Inflammatory macrophage treated with lipopolysaccharide for 1 hour (primary cell): ENCODE measurements around the gene DDB1.

Experiments
- DNase-seq, 2 donors: peaks; one replicate each; pipeline ENCODE4 v3.0.0-alpha.2; 2020 to 2022

DDB1 gene

GRCh38 chr11:61293867-61294716 lies 38.8 kb downstream of the DDB1 start:
- DNase-seq: peak; percentile 33 to 38

- no peak for DNase-seq
These were observed 40.5 kb downstream of the DDB1 start for GRCh38 chr11:61292356-61292755.

- no peak for DNase-seq
These were observed 41.8 kb downstream of the DDB1 start for GRCh38 chr11:61290905-61291690.

DNA sequence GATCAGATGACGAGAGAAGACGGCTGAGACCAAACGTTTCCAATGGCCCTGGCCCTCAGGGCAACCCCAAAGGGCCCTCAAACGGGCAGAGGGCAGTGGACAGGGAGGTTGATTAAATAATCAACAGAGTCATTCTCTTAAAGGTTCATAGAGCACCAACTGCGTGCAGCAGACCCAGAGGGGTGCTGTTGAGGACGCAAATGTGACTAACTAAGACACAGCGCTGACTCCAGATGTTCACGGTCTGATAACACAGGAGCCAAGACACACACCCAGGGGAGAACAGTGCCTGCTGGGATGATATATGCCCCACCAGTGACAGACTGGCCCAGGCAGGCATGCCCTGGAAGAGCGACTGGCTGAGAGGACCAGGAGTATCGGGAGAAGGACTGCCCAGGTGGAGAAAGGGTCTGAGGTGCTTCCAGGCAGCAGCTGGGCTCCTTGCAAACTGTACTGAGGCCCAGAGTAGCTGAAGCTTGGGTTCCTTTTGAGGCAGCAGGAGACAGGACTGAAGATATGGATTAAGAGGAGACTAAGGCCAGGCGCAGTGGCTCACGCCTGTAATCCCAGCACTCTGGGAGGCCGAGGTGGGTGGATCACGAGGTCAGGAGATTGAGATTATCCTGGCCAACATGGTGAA lies 45.4 kb downstream of the DDB1 start:
- DNase-seq: no peak

GRCh38 chr11:61283613-61284012 lies 49.3 kb downstream of the DDB1 start:
- peak in 1 of 2 donors; percentile 29 for DNase-seq

GRCh38 chr11:61281581-61282250 lies 51.2 kb downstream of the DDB1 start:
- peak in 1 of 2 donors; percentile 25 for DNase-seq

GRCh38 chr11:61280883-61281580 lies 51.9 kb downstream of the DDB1 start:
- no peak for DNase-seq

DNA sequence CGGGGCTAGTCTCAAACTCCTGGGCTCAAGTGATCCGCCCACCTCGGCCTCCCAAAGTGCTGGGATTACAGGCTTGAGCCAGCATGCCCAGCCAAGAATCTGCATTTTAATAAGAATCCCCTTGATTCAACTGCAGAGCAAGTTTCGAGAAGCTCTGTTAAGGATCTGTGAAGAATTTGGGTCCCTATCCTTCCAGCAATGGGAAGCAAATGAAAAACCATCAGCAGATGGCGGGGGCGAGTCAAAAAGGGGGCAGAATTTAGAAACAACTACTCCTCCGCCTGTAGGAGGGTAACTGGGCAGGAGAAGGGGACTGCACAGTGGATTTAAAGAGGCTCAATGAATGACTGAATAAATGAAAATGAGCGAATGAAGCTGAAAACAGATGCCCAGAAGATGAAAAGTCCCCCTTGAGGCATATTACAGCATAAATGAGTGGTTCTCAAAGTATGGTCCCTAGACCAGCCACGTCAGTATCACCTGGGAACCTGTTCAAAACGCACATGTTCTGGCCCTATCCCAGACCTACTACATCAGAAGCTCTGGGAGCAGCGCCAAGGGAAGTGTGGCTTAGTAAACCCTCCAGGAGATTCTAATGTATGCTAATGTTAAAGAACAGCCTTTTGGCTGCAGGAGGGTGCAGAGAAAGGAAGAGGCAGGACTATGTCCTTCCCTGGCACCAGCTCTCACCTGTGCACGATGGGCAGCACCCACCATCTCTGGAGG lies 52.8 kb downstream of the DDB1 start:
- DNase-seq: no peak

DNA sequence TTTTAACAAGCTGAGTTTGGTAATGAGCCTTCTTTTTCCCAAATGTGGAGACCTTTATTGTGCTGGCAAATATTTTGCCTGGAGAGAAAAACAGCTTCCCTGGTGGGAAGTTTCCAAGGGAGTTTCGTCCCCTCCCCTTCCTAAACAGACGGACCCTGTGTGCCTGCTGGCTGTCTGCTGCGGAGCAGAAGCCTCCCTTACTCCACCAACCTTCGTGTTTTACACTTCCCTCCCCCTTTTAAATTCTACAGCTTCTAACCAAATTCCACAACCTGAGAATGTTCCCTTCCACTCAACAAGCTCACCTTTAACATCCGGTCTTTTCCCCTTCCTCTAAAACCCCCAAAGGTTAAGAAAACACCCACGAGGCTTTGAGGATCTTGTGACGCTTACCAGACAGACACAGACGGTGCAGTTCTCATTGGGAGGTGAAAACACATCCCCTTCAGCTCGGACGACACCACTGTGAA lies 54.9 kb downstream of the DDB1 start:
- no peak for DNase-seq

GRCh38 chr11:61277186-61278000 lies 55.5 kb downstream of the DDB1 start:
- no peak for DNase-seq

GRCh38 chr11:61275191-61275590 lies 57.7 kb downstream of the DDB1 start:
- no peak for DNase-seq

DNA sequence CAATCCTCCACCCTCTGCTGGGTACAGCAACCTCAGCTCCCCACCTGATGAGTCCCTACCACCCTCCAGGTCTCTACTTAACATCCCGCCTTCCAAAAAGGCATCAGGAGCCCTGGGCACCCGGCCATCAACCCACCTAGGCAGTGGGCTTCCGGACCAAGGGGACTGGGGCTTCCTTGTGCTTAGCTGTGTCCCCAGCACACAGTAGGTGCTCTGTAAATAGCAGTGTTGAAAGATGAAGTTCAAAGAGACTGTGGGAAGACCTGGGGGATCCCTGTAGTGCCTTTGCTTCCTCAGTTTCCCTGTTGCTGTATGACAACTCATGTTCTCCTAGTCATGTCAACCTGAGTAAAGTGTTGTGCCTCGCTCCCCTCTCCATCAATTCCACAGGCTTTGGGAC lies 58.8 kb downstream of the DDB1 start:
- DNase-seq: no peak

DNA sequence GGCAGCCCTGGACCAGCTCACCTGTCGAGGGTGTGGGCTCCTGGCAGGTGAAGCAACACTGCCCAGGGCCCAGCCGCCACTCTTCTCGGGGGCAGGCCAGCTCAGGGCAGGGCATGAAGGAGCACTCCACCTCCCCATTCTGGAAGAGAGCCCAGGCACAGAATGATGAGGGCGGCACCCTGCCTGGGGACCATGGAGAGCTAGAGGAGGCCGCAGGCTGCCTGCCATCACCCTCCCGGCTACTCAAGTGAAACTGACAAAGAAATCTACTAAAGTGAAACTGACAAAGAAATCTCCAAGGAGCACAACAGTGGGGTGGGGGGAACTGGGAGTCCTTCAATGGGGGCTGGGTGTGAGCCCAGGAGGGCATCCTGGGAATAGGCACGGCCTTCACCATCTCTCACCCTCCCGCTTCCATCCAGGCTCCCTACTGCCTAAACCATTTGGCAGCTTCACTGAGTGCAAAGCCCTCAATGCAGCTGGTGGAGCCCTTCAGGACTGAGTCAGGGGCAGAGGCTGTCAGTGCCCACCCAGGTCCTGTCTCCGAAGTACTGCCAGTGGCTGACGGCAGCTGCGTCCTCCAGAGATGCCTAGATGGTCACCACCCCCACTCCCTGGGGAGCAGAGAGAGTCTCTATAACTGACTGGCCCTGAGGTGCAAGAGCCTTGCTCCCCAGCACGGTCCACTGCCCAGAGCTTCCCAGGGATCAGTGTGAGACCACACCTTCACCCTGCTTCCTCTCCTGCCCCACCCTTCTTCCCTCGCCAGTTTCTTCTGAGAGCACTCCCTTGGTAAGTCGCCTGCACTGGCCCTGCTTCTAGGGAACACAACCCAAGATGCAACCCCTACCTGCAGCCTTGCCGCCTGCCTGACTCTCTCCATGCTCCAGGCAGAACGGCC lies 59.5 kb downstream of the DDB1 start:
- DNase-seq: no peak

GRCh38 chr11:61272731-61273130 lies 60.2 kb downstream of the DDB1 start:
- no peak for DNase-seq

- peak; percentile 29 to 67 for DNase-seq
These were observed 62.4 kb downstream of the DDB1 start for GRCh38 chr11:61270354-61271076.

GRCh38 chr11:61268588-61269250 lies 64.2 kb downstream of the DDB1 start:
- DNase-seq: no peak

GRCh38 chr11:61267437-61267841 lies 65.5 kb downstream of the DDB1 start:
- no peak for DNase-seq

DNA sequence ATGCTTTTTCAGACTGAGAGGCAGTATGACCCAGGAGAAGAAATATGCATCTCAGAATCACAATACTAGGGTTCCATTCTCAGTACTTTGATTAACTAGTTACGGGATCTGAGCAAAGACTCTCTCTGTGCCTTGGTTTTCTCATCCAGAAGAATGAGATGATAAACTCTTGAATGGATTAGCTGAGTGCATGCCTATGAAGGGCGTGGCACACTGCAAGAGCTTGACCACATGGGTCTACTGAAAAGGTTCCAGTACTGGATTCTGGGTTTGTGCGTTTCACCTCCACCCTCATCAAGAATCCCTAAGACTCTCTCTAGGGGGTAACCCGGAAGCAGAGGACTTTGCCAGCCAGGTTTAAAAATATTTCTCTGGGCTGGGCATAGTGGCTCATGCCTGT lies 66.3 kb downstream of the DDB1 start:
- DNase-seq: no peak
